AG04450 (cell line): ENCODE data around the gene CNTROB. TPM values are rescaled to one million over a fixed set of nuclear protein-coding genes. Genes with fewer than 3 reads are reported as not detected.

Source experiments
- CTCF ChIA-PET: fragments of 300-600, 350-600 bp; formaldehyde crosslinking; extraction: SDS; loops from one replicate; lab custom pipeline; 2022; ENCODE audit warnings: antibody characterized with exemption, inconsistent platforms; lab: Charles Lee
- POLR2A ChIA-PET: fragments of 350-600 bp; formaldehyde crosslinking; extraction: SDS; loops from one replicate; lab custom pipeline; 2021; ENCODE audit warnings: antibody characterized with exemption, inconsistent platforms; lab: Yijun Ruan, JAX
- DNase-seq: peaks from one replicate; pipeline ENCODE4 v3.0.0-alpha.2; 2011; ENCODE audit warnings: low read depth, low spot score
- H3K27ac ChIP-seq: one replicate; pipeline ENCODE4 v1.5.1; 2012; ENCODE audit warnings: low read depth, low read length, control low read depth
- H3K27me3 ChIP-seq: one replicate; pipeline ENCODE4 v1.6.0; 2012; ENCODE audit warnings: low read length; ENCODE audit not compliant: control insufficient read depth, insufficient read depth
- H3K4me3 ChIP-seq: 2 replicates; pipeline ENCODE4 v1.5.1; 2011; ENCODE audit warnings: mild to moderate bottlenecking, low read depth, low read length, control low read depth
- H3K9me3 ChIP-seq: 2 replicates; pipeline ENCODE4 v1.5.1; 2012; ENCODE audit warnings: low read length; ENCODE audit not compliant: control insufficient read depth, insufficient read depth
- polyA plus RNA-seq: library from polyadenylated mRNA; depleted of rRNA; stranded (reverse); fragments of >200 nt; gene quantifications from 2 replicates; pipeline ENCODE4 v1.2.3, GENCODE V29; 2011
- TF ChIP-seq, protein P1 (sequence below): IDR thresholded peaks from 2 replicates; pipeline ENCODE4 v1.5.1; 2011; ENCODE audit warnings: low read depth, low read length, control low read depth, inconsistent platforms

The CNTROB gene
- polyA plus RNA-seq, 1 experiment: 11.3 TPM

DNA sequence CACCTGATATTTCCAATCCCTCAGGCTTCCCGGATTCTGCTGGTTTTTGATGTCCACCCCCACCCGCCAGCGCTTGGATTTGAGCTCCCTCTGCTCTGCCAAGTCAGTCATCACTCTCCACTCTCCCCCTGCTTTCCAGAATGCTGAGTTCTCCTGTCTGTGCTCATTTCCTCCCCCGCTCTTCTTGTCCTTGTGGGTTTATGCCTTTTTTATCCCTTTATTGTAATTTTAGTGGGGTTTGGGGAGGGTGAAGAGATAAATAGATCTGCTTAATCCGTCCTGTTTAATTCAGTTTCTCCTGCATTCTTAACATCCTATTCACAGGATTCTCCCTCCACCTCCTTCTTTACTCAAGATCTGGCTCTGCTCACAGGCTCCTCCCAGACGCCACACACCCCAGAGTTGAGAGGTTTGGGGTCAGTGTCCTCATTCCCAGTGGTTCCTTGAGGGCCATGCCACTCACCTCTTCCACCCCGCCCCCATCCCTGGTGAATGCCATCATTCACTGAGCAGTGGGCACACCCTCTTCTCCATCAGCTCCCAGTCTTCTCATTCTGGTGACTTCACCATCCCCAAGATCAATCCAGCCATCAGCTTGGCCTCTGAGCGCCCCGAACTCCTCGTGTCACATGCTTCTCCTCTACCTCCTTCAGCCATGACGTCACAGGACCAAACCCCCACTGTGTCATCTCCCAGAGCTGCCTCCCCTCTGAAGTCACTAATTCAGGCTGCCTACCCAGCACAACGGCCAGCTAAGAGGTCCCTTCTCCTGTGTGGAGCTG, 55.3 kb downstream of the CNTROB start:
- H3K27ac ChIP-seq: no peak overlapping the region
- POLR2A ChIA-PET: interaction anchor here (0.7 kb wide), 1 partner anchor 75 kb away, joined by 3 read pairs; no protein-coding TSS in a partner anchor
- CTCF ChIA-PET: interaction anchor here (0.6 to 4.8 kb wide), 13 partner anchors 9 to 244 kb away, joined by 3 to 38 read pairs (median 5); partner anchors contain the start of genes CNTROB, GUCY2D and TRAPPC1
- no peak overlapping the region for H3K4me3 ChIP-seq
- H3K9me3 ChIP-seq: no peaks in the 10 kb centered on the region; the same call in 1 of the 2 replicates
- TF ChIP-seq, protein P1, sequence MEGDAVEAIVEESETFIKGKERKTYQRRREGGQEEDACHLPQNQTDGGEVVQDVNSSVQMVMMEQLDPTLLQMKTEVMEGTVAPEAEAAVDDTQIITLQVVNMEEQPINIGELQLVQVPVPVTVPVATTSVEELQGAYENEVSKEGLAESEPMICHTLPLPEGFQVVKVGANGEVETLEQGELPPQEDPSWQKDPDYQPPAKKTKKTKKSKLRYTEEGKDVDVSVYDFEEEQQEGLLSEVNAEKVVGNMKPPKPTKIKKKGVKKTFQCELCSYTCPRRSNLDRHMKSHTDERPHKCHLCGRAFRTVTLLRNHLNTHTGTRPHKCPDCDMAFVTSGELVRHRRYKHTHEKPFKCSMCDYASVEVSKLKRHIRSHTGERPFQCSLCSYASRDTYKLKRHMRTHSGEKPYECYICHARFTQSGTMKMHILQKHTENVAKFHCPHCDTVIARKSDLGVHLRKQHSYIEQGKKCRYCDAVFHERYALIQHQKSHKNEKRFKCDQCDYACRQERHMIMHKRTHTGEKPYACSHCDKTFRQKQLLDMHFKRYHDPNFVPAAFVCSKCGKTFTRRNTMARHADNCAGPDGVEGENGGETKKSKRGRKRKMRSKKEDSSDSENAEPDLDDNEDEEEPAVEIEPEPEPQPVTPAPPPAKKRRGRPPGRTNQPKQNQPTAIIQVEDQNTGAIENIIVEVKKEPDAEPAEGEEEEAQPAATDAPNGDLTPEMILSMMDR: no peak
- DNase-seq: no peak
- H3K27me3 ChIP-seq: no peaks in the 10 kb centered on the region

DNA sequence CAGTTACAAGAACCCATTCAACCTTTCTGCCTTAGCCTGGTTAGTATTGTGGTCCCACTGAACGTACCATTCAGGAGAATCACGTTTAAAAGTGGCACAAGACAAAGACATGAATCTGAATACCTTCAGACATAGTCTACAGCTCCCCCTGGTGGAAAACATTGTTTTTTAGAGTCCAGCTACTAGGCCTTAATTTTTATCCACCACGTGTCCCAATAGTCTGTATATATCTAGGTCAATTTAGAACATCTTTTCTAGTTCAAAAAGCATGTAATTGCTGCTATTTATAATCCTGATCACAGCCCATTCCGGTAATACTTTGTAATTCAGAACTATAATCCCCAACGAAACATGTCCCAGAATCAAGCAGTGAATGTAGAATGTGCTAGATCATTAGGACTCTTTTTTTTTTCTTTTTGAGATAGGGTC, 56.8 kb downstream of the CNTROB start:
- TF ChIP-seq, protein P1: peak; percentile 65
- no peak overlapping the region for H3K27ac ChIP-seq
- H3K4me3 ChIP-seq: no peak overlapping the region
- peaks cover 3% of the 10 kb centered on the region for H3K27me3 ChIP-seq
- DNase-seq: peak; percentile 67
- CTCF ChIA-PET: interaction anchor here (1.0 to 4.8 kb wide), 17 partner anchors 9 to 170 kb away, joined by 3 to 38 read pairs (median 5); partner anchors contain the start of genes CNTROB, GUCY2D and TRAPPC1
- H3K9me3 ChIP-seq: no peaks in the 10 kb centered on the region; the same call in 1 of the 2 replicates
- POLR2A ChIA-PET: interaction anchor here (1.0 kb wide), 1 partner anchor 73 kb away, joined by 6 read pairs; the partner anchor contains the start of gene RNF227

DNA sequence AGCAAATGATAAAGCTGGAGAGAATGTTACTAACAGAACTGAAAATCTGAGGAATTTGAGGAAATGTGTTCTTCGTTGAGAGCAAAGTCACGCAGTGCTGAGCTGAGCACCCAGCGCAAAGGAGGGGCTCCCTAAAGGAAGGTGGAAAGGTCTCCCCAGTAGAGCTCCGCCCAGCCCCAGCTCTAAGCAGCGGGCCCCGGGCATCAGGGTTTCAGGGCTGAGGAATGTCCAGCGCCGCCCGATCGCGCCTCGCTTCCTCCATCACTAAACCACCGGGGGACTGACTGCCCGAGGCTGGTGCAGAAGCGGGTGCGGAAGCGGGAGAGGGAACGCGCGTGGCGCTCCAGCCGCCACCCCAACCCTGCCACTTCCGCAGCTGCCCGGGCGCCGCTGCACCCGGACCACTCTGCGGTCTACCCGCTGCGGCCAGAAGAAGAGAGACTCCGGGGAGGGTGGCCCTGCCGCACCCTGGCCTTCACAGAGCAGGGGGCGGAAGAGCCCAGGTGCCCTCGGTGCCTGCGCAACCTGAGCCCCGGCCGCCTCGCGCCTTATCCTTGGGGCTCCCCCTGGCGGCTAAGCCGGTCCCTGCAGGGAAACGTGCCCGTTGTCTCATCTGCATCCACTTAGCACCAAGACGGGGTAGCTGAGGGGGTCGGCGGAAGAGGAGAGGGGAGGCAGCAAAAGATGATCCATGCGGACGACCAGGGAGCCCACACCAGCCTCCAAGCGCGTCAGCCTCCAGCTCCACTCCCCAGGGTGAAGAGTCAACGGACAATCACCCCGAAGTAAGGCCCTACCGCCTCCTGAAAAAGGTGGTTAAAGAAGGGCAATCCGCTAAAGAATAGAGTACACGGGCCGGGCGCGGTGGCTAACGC, 58.0 kb downstream of the CNTROB start:
- DNase-seq: no peak
- Histone ChIP-seq H3K27me3 (peaks cover 10% of the 10 kb centered on the region), H3K27ac (no peak overlapping the region), H3K4me3 (peak overlapping the region; percentile 65), H3K9me3 (no peaks in the 10 kb centered on the region; the same call in 1 of the 2 replicates)
- TF ChIP-seq, protein P1: peak; percentile 96
- ChIA-PET POLR2A (interaction anchor here (0.7 kb wide), 1 partner anchor 113 kb away, joined by 4 read pairs; no protein-coding TSS in a partner anchor), CTCF (interaction anchor here (0.5 to 4.2 kb wide), 64 partner anchors 9 to 455 kb away, joined by 3 to 46 read pairs (median 4); partner anchors contain the start of genes CNTROB, GUCY2D, KCNAB3 and KDM6B)

DNA sequence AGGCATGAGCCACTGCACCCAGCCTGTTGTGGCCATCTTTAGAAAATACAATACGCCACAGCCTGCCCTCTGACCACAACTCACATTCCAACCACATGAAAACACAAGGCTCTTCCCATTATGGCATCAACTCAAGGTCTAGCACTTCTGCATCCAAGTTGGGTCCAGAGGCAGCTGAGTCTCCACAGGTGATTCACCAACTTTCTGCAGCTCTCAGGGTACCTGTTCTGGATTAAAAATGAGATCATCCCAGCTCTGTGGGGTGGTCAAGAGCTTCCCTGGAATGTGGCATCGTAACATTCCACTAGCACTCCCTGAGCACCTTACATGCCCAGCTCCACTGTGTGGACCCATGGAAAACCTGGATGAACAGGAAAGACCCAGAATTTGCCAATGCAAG, 60.5 kb downstream of the CNTROB start:
- DNase-seq: no peak
- CTCF ChIA-PET: interaction anchor here (0.9 to 1.5 kb wide), 5 partner anchors 20 to 377 kb away, joined by 3 to 6 read pairs (median 3); no protein-coding TSS in a partner anchor
- POLR2A ChIA-PET: no interaction called here

More for the DNA sequence above, 60.5 kb downstream of the CNTROB start:
- peaks cover 16% of the 10 kb centered on the region for H3K27me3 ChIP-seq
- no peaks in the 10 kb centered on the region; the same call in 1 of the 2 replicates for H3K9me3 ChIP-seq
- no peak overlapping the region for H3K4me3 ChIP-seq
- H3K27ac ChIP-seq: no peak overlapping the region
- TF ChIP-seq, protein P1: no peak
